Measurements from ENCODE around the gene TRERF1. TPM values are rescaled to one million over a fixed set of nuclear protein-coding genes. Genes with fewer than 3 reads are reported as not detected.

The TRERF1 gene
- total RNA-seq, 1 donor from 2014 or later, result 8.3 TPM

GRCh38 chr6:42225419-42225818 lies 226.3 kb downstream of the TRERF1 start:
- no peaks in the 10 kb centered on the region for H3K9me3 Mint-ChIP-seq
- Histone ChIP-seq H3K4me1 (no peaks in the 10 kb centered on the region), H3K4me2 (no peak overlapping the region), H3K79me2 (ENCODE audit: low read depth) (no peaks in the 10 kb centered on the region), H3K9ac (no peak overlapping the region), H3K27ac (no peak overlapping the region), H3K9me3 (ENCODE audit: low read depth) (no peaks in the 10 kb centered on the region), H3K27me3 (no peaks in the 10 kb centered on the region), H3K36me3 (no peaks in the 10 kb centered on the region), H2AFZ (replicated peaks) (no peak overlapping the region), H3F3A (ENCODE audit: low read depth) (peaks cover 6% of the 10 kb centered on the region), H4K20me1 (ENCODE audit: low read depth) (no peaks in the 10 kb centered on the region), H3K4me3 (no peak overlapping the region)
- no peak for DNase-seq (ENCODE audit: low spot score)
- H3K4me3 Mint-ChIP-seq, result no peak overlapping the region
- peaks cover 7% of the 10 kb centered on the region for H3K36me3 Mint-ChIP-seq
- H3K27ac Mint-ChIP-seq, result no peak overlapping the region
- TF ChIP-seq EZH2 (IDR thresholded peaks at IDR 0.05) (no peak), EZH2phosphoT487 (IDR thresholded peaks at IDR 0.05) (no peak)
- TF ChIP-seq, protein P1, sequence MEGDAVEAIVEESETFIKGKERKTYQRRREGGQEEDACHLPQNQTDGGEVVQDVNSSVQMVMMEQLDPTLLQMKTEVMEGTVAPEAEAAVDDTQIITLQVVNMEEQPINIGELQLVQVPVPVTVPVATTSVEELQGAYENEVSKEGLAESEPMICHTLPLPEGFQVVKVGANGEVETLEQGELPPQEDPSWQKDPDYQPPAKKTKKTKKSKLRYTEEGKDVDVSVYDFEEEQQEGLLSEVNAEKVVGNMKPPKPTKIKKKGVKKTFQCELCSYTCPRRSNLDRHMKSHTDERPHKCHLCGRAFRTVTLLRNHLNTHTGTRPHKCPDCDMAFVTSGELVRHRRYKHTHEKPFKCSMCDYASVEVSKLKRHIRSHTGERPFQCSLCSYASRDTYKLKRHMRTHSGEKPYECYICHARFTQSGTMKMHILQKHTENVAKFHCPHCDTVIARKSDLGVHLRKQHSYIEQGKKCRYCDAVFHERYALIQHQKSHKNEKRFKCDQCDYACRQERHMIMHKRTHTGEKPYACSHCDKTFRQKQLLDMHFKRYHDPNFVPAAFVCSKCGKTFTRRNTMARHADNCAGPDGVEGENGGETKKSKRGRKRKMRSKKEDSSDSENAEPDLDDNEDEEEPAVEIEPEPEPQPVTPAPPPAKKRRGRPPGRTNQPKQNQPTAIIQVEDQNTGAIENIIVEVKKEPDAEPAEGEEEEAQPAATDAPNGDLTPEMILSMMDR (IDR thresholded peaks at IDR 0.05), result no peak
- peaks cover 2% of the 10 kb centered on the region for H3K27me3 Mint-ChIP-seq (ENCODE audit: insufficient read depth, low read depth)
- H3K4me1 Mint-ChIP-seq, result peaks cover 14% of the 10 kb centered on the region

- Histone ChIP-seq H3K27me3 (no peaks in the 10 kb centered on the region), H4K20me1 (ENCODE audit: low read depth) (no peaks in the 10 kb centered on the region), H3K9me3 (ENCODE audit: low read depth) (no peaks in the 10 kb centered on the region), H3K4me1 (no peaks in the 10 kb centered on the region), H3F3A (ENCODE audit: low read depth) (peaks cover 6% of the 10 kb centered on the region), H3K27ac (no peak overlapping the region), H3K4me2 (no peak overlapping the region), H3K79me2 (ENCODE audit: low read depth) (no peaks in the 10 kb centered on the region), H3K4me3 (no peak overlapping the region), H2AFZ (replicated peaks) (no peak overlapping the region), H3K36me3 (no peaks in the 10 kb centered on the region), H3K9ac (no peak overlapping the region)
- Mint-ChIP-seq H3K9me3 (no peaks in the 10 kb centered on the region), H3K27me3 (ENCODE audit: insufficient read depth, low read depth) (peaks cover 2% of the 10 kb centered on the region), H3K36me3 (peaks cover 6% of the 10 kb centered on the region), H3K4me1 (peaks cover 14% of the 10 kb centered on the region), H3K27ac (no peak overlapping the region), H3K4me3 (no peak overlapping the region)
- DNase-seq (ENCODE audit: low spot score), result no peak
- TF ChIP-seq EZH2phosphoT487 (IDR thresholded peaks at IDR 0.05) (no peak), EZH2 (IDR thresholded peaks at IDR 0.05) (no peak)
- TF ChIP-seq, protein P1 (IDR thresholded peaks at IDR 0.05), result no peak
Measured at GRCh38 chr6:42225029-42225339, 226.7 kb downstream of the TRERF1 start.

- Histone ChIP-seq H2AFZ (replicated peaks) (no peak overlapping the region), H3K9ac (no peak overlapping the region), H3K4me2 (no peak overlapping the region), H3F3A (ENCODE audit: low read depth) (peaks cover 6% of the 10 kb centered on the region), H3K79me2 (ENCODE audit: low read depth) (no peaks in the 10 kb centered on the region), H3K4me3 (no peak overlapping the region), H3K9me3 (ENCODE audit: low read depth) (no peaks in the 10 kb centered on the region), H3K36me3 (no peaks in the 10 kb centered on the region), H3K27me3 (no peaks in the 10 kb centered on the region), H3K4me1 (no peaks in the 10 kb centered on the region), H3K27ac (no peak overlapping the region), H4K20me1 (ENCODE audit: low read depth) (no peaks in the 10 kb centered on the region)
- Mint-ChIP-seq H3K27ac (no peak overlapping the region), H3K4me1 (peaks cover 14% of the 10 kb centered on the region), H3K36me3 (peaks cover 6% of the 10 kb centered on the region), H3K9me3 (no peaks in the 10 kb centered on the region), H3K27me3 (ENCODE audit: insufficient read depth, low read depth) (peaks cover 2% of the 10 kb centered on the region), H3K4me3 (no peak overlapping the region)
- no peak for DNase-seq (ENCODE audit: low spot score)
- no peak for TF ChIP-seq EZH2phosphoT487 (IDR thresholded peaks at IDR 0.05)
- no peak for TF ChIP-seq EZH2 (IDR thresholded peaks at IDR 0.05)
- TF ChIP-seq, protein P1 (IDR thresholded peaks at IDR 0.05), result no peak
Measured at GRCh38 chr6:42224222-42225028, 227.3 kb downstream of the TRERF1 start.
